HEK293 (cell line): Measurements from ENCODE around the gene YIF1B.

Experiments used
- ATF2 ChIP-seq: fragments of 450-650 bp; formaldehyde crosslinking; IDR thresholded peaks from 2 replicates; pipeline ENCODE4 v1.5.1; 2016; ENCODE audit warnings: missing biosample characterization, missing genetic modification characterization, low read depth
- BCL11A ChIP-seq: fragments of 450-650 bp; formaldehyde crosslinking; IDR thresholded peaks from 2 replicates; pipeline ENCODE4 v1.5.1; 2016; ENCODE audit warnings: low read depth, missing biosample characterization, missing genetic modification characterization
- CTCF ChIP-seq: fragments of 450-650 bp; formaldehyde crosslinking; IDR thresholded peaks from 2 replicates; pipeline ENCODE4 v1.5.1; 2016; ENCODE audit warnings: missing biosample characterization, missing genetic modification characterization
- YY2 ChIP-seq: fragments of 450-650 bp; formaldehyde crosslinking; IDR thresholded peaks from 2 replicates; pipeline ENCODE4 v1.5.1; 2016; ENCODE audit warnings: missing biosample characterization, missing genetic modification characterization
- ZBTB1 ChIP-seq: fragments of 450-650 bp; formaldehyde crosslinking; IDR thresholded peaks from 2 replicates; pipeline ENCODE4 v1.5.1; 2016; ENCODE audit warnings: missing biosample characterization, missing genetic modification characterization
- ZFP3 ChIP-seq: fragments of 450-650 bp; formaldehyde crosslinking; IDR thresholded peaks from 2 replicates; pipeline ENCODE4 v1.5.1; 2016; ENCODE audit warnings: low read depth, missing biosample characterization, missing genetic modification characterization
- ZNF114 ChIP-seq: fragments of 450-650 bp; formaldehyde crosslinking; IDR thresholded peaks from 2 replicates; pipeline ENCODE4 v1.5.0; 2017; ENCODE audit warnings: missing biosample characterization, missing genetic modification characterization
- ZNF148 ChIP-seq: fragments of 450-650 bp; formaldehyde crosslinking; IDR thresholded peaks from 2 replicates; pipeline ENCODE4 v1.5.0; 2017; ENCODE audit warnings: missing biosample characterization, missing genetic modification characterization, borderline replicate concordance
- ZNF239 ChIP-seq: fragments of 450-650 bp; formaldehyde crosslinking; IDR thresholded peaks from 2 replicates; pipeline ENCODE4 v1.5.1; 2016; ENCODE audit warnings: missing biosample characterization, missing genetic modification characterization
- ZNF324 ChIP-seq: fragments of 450-650 bp; formaldehyde crosslinking; IDR thresholded peaks from 2 replicates; pipeline ENCODE4 v1.5.1; 2016; ENCODE audit warnings: missing biosample characterization, missing genetic modification characterization
- ZNF585B ChIP-seq: fragments of 450-650 bp; formaldehyde crosslinking; IDR thresholded peaks from 2 replicates; pipeline ENCODE4 v1.5.1; 2016; ENCODE audit warnings: missing biosample characterization, missing genetic modification characterization
- ZNF785 ChIP-seq: fragments of 450-650 bp; formaldehyde crosslinking; IDR thresholded peaks from 2 replicates; pipeline ENCODE4 v1.5.1; 2016; ENCODE audit warnings: missing biosample characterization, missing genetic modification characterization

- TF ChIP-seq BCL11A (tag by site-specific recombination), result no peak
- no peak for TF ChIP-seq ZNF114
- no peak for TF ChIP-seq ZNF148 (tag by site-specific recombination)
- no peak for TF ChIP-seq CTCF (tag by site-specific recombination)
- no peak for TF ChIP-seq ZFP3 (tag by site-specific recombination)
- TF ChIP-seq ZNF239 (tag by site-specific recombination), result no peak
- TF ChIP-seq YY2 (tag by site-specific recombination), result no peak
- TF ChIP-seq ZNF785 (tag by site-specific recombination), result no peak
- no peak for TF ChIP-seq ZNF585B (tag by site-specific recombination)
- TF ChIP-seq ATF2 (tag by site-specific recombination), result no peak
- no peak for TF ChIP-seq ZNF324 (tag by site-specific recombination)
- no peak for TF ChIP-seq ZBTB1
These were observed 36.9 kb upstream of the YIF1B start for GRCh38 chr19:38352611-38353010.
